Myocyte (in vitro differentiated cells): ENCODE data around the gene RUNX1. TPM values are rescaled to one million over a fixed set of nuclear protein-coding genes. Genes with fewer than 3 reads are reported as not detected.

Experiments
- DNase-seq: peaks from one replicate; pipeline ENCODE4 v3.0.0-alpha.2; 2012; ENCODE audit warnings: low read depth
- total RNA-seq: library from RNA; depleted of rRNA; stranded (reverse); fragments of >200 nt; gene quantifications from 2 replicates; pipeline ENCODE4 v1.2.3, GENCODE V29; 2014

RUNX1 gene
- total RNA-seq, 1 donor from 2014 or later: 166 TPM

DNA sequence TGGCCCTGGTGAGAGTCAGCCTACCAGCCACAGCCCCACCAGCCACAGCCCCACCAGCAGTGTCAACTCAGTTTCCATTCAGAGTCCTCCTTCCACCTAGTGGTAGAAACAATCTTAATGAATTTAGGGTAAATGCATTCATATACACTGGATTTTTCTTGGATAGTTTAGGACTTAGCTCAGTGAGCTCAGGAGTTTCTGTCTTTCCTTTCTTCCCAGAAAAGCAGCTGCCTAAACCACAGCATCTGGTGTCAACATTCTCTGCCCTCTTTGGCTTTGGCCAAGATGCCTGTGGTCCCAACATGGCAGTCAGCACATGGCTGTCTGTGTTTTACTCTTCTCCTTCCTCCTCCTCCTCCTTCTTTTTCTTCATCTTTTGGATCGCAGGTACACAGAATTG is 286.3 kb downstream of the RUNX1 start:
- peak; percentile 93 for DNase-seq

GRCh38 chr21:34761758-34762330 is 287.3 kb downstream of the RUNX1 start:
- DNase-seq: no peak

DNA sequence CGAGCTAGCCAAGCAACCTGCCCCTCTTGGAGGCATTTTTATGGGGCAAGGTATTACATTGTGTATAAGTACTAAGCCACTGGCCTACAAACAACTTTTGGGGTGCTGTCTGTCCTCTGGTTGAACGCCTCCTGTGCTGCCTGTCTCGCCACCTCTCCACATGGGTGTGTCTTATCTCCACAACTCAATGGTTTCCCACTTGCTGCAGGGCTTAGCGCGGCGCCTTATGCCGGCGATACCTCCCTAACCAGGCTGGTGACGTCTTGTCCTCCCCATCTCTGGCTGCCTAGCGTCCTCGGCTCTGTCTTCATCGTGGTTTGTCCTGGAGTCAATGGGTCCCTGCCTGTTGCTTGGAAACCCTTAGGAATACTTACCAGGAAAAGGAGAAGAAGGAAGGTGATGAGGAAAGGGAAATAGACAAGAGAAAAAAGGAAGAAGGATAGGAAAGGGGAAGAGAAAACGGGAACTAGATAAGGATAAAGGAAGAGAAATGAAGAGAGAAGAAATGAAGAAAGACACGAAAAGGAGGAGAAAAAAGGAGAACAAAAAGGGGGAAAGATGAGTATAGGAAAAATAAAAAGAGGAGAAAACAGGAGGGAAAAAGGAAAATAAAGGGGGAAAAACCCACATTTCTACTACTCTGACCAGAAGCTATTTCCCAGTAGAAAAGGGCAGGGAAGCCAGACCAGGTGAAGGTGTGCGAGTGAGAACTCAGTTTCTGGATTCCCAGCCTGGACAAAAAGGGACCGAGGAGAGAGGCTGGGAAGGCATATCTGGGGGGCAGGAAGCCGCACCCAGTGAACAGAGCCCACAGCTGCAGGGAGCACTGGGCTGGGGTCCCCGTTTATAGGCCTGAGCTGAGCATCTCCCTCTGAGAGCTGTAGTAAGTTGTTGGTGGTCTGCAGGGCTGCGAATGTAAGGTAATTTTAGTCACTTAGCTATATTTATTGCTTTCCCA is 294.1 kb downstream of the RUNX1 start:
- DNase-seq: no peak

DNA sequence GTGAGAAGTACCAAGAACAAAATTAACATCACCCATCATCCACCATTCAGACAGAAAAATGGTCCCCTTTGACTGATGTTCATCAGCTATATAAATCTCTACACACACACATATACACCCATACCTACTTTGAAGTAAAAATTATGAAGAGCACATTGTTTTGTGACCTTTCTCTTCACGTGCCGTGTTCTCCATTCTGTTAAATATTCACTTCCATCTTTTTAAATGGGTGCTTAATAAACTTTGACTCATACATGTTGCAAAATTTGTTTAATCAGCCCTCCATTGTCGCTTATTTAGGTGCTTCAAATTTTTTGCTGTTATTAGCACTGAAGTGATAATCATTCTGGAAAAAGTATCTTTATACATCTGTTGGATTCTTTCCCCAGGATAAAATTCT is 300.2 kb downstream of the RUNX1 start:
- no peak for DNase-seq

- DNase-seq: peak; percentile 88
Observed at GRCh38 chr21:34745557-34746255, 303.4 kb downstream of the RUNX1 start.

DNA sequence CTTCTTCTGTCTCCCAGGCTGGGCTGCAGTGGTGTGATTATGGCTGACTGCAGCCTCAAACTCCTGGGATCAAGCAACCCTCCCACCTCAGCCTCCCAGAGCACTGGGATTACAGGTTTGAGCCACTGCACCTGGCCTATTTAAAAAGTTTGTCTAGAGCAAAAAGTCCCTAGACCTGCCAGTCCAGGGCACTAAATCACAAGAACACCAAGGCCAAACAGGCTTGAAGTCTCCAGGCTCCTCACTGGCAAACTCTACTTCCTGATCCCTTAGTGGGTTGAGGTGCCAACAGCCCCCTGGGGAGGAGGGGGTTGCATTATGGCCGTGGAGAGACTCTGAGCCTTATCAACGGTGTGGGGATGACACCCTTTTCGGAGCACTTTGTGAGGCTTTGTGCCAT is 304.3 kb downstream of the RUNX1 start:
- no peak for DNase-seq

- peak; percentile 96 for DNase-seq
Observed at GRCh38 chr21:34743831-34744230, 305.3 kb downstream of the RUNX1 start.

GRCh38 chr21:34743285-34743684 is 305.8 kb downstream of the RUNX1 start:
- peak; percentile 58 for DNase-seq

- DNase-seq: no peak
Observed at GRCh38 chr21:34740198-34740597, 308.9 kb downstream of the RUNX1 start.
